Activated naive CD4-positive, alpha-beta T cell treated with anti-CD3 and anti-CD28 coated beads, Interleukin-2, amount 50 U/mL, for 72 hours (primary cell): ENCODE data around the gene TRABD2A. TPM values are rescaled to one million over a fixed set of nuclear protein-coding genes. Genes with fewer than 3 reads are reported as not detected.
A peak's percentile ranks its signal among the peaks of the same experiment; 100 is the strongest.
"Not testable (repeated sequence)": the region's sequence is repeated elsewhere in the genome, so short reads cannot be mapped to it uniquely, and the experiment has no call there.

ENCODE experiments used
- ATAC-seq, 2 donors: fragments of 150-1000 bp; cut with Tn5 transposase; 2 replicates each; pipeline ENCODE4 v1.10.0; 2021; ENCODE audit warnings: mild to moderate bottlenecking in 2 of 2, moderate library complexity in 2 of 2
- DNase-seq, 2 donors: peaks; one replicate each; pipeline ENCODE4 v3.0.0; 2021 to 2022; ENCODE audit warnings: low spot score in 2 of 2
- H3K27ac Mint-ChIP-seq, 2 donors: one replicate each; pipeline ENCODE4 v1.8.0; 2022; ENCODE audit warnings: mild to moderate bottlenecking in 2 of 2, mixed read lengths in 2 of 2
- H3K36me3 Mint-ChIP-seq, 2 donors: one replicate each; pipeline ENCODE4 v1.8.0; 2022; ENCODE audit warnings: mixed read lengths in 2 of 2
- H3K9me3 Mint-ChIP-seq, 2 donors: one replicate each; pipeline ENCODE4 v1.8.0; 2022; ENCODE audit warnings: mixed read lengths in 2 of 2
- total RNA-seq, 2 donors: library from RNA; stranded (reverse); gene quantifications; one replicate each; pipeline ENCODE4 v1.2.3, GENCODE V29; 2022

The TRABD2A gene
- 10 to 100 TPM; 53.6 to 59.9 TPM for total RNA-seq

GRCh38 chr2:84880645-84881521, at the start of gene TRABD2A:
Gene TRABD2A (minus strand): TSS chr2:84881084. CDS start chr2:84881039, 45 bp downstream.
- peaks cover 15 to 19% of the 10 kb centered on the region in 2 donors for H3K36me3 Mint-ChIP-seq
- H3K27ac Mint-ChIP-seq = peak within 1 kb of the TSS; percentile 95 to 99
- DNase-seq (peak; percentile 63 to 78), ATAC-seq (peak; percentile 51 to 55)
- H3K9me3 Mint-ChIP-seq = no peaks in the 10 kb centered on the region

- Mint-ChIP-seq H3K27ac (peak overlapping the region; percentile 73 to 75), H3K9me3 (no peaks in the 10 kb centered on the region), H3K36me3 (peaks cover 5 to 31% of the 10 kb centered on the region in 2 donors)
- DNase-seq = no peak
- ATAC-seq = no peak
Observed at GRCh38 chr2:84927275-84927627, 46.4 kb upstream of the TRABD2A start.

GRCh38 chr2:84925724-84926376, 45.0 kb upstream of the TRABD2A start:
- ATAC-seq = peak; percentile 83 to 85
- Mint-ChIP-seq H3K27ac (peak overlapping the region; percentile 73 to 75), H3K9me3 (no peaks in the 10 kb centered on the region), H3K36me3 (peaks cover 5 to 20% of the 10 kb centered on the region in 2 donors)
- DNase-seq = peak; percentile 99 to 100

GRCh38 chr2:84925336-84925723, 44.4 kb upstream of the TRABD2A start:
- Mint-ChIP-seq H3K9me3 (no peaks in the 10 kb centered on the region), H3K36me3 (peaks cover 5 to 20% of the 10 kb centered on the region in 2 donors), H3K27ac (peak overlapping the region; percentile 73 to 75)
- peak; percentile 6 to 20 for ATAC-seq
- peak in 1 of 2 donors; percentile 31 for DNase-seq

GRCh38 chr2:84924173-84925106, 43.6 kb upstream of the TRABD2A start:
- Mint-ChIP-seq H3K9me3 (peaks cover 0 to 1% of the 10 kb centered on the region in 2 donors), H3K36me3 (peaks cover 7 to 20% of the 10 kb centered on the region in 2 donors), H3K27ac (peak overlapping the region; percentile 75 to 89)
- ATAC-seq (peak; percentile 34 to 36), DNase-seq (peak in 1 of 2 donors; percentile 59)

GRCh38 chr2:84923009-84923408, 42.1 kb upstream of the TRABD2A start:
- Mint-ChIP-seq H3K36me3 (peaks cover 10 to 20% of the 10 kb centered on the region in 2 donors), H3K9me3 (peaks cover 0 to 4% of the 10 kb centered on the region in 2 donors), H3K27ac (peak overlapping the region in 1 of 2 donors; percentile 86)
- DNase-seq (no peak), ATAC-seq (no peak)

GRCh38 chr2:84919885-84920580, 39.1 kb upstream of the TRABD2A start:
- peak; percentile 71 to 85 for ATAC-seq
- peaks cover 4 to 5% of the 10 kb centered on the region in 2 donors for H3K36me3 Mint-ChIP-seq
- no peak for DNase-seq
- H3K9me3 Mint-ChIP-seq = peaks cover 0 to 4% of the 10 kb centered on the region in 2 donors
- H3K27ac Mint-ChIP-seq = peak overlapping the region; percentile 53 to 97

- DNase-seq (no peak), ATAC-seq (no peak)
- peak overlapping the region in 1 of 2 donors; percentile 97 for H3K27ac Mint-ChIP-seq
- peaks cover 0 to 4% of the 10 kb centered on the region in 2 donors for H3K9me3 Mint-ChIP-seq
- peaks cover 0 to 5% of the 10 kb centered on the region in 2 donors for H3K36me3 Mint-ChIP-seq
Observed at GRCh38 chr2:84918430-84918829, 37.5 kb upstream of the TRABD2A start.

- not testable (repeated sequence) for H3K36me3 Mint-ChIP-seq, ATAC-seq, DNase-seq, H3K9me3 Mint-ChIP-seq
- H3K27ac Mint-ChIP-seq = peak overlapping the region in 1 of 2 donors; percentile 97
Observed at GRCh38 chr2:84917821-84918220, 36.9 kb upstream of the TRABD2A start.

- H3K9me3 Mint-ChIP-seq = not testable (repeated sequence)
Observed at GRCh38 chr2:84915675-84916074, 34.8 kb upstream of the TRABD2A start.

GRCh38 chr2:84914334-84914733, 33.5 kb upstream of the TRABD2A start:
- no peak overlapping the region for H3K27ac Mint-ChIP-seq
- H3K36me3 Mint-ChIP-seq = peaks cover 1 to 10% of the 10 kb centered on the region in 2 donors
- ATAC-seq (no peak), DNase-seq (no peak)
- peaks cover 9 to 10% of the 10 kb centered on the region in 2 donors for H3K9me3 Mint-ChIP-seq

More at GRCh38 chr2:84915675-84916074, 34.8 kb upstream of the TRABD2A start:
- H3K27ac Mint-ChIP-seq, ATAC-seq, DNase-seq, H3K36me3 Mint-ChIP-seq: not testable (repeated sequence)

GRCh38 chr2:84912984-84913383, 32.1 kb upstream of the TRABD2A start:
- H3K27ac Mint-ChIP-seq = no peak overlapping the region
- DNase-seq = no peak
- peaks cover 8 to 23% of the 10 kb centered on the region in 2 donors for H3K36me3 Mint-ChIP-seq

GRCh38 chr2:84911135-84911678, 30.3 kb upstream of the TRABD2A start:
- ATAC-seq = no peak
- Mint-ChIP-seq H3K27ac (no peak overlapping the region), H3K36me3 (peaks cover 24 to 40% of the 10 kb centered on the region in 2 donors), H3K9me3 (peaks cover 11 to 13% of the 10 kb centered on the region in 2 donors)
- DNase-seq = no peak

More at GRCh38 chr2:84912984-84913383, 32.1 kb upstream of the TRABD2A start:
- ATAC-seq = no peak
- H3K9me3 Mint-ChIP-seq = peaks cover 11 to 13% of the 10 kb centered on the region in 2 donors

- ATAC-seq (peak; percentile 6 to 7), DNase-seq (no peak)
- Mint-ChIP-seq H3K36me3 (peaks cover 26 to 44% of the 10 kb centered on the region in 2 donors), H3K27ac (peak overlapping the region; percentile 96 to 99), H3K9me3 (peaks cover 11 to 13% of the 10 kb centered on the region in 2 donors)
Observed at GRCh38 chr2:84908948-84909713, 28.2 kb upstream of the TRABD2A start.
